K562 (cell line): ENCODE results near the gene SLC39A12.

Experiments used
- CBX2 ChIP-seq: fragments of 200-600 bp; sonication (generic); IDR thresholded peaks from one replicate; pipeline ENCODE4 v1.6.1; 2012; ENCODE audit warnings: mild to moderate bottlenecking, low read length, inconsistent platforms; ENCODE audit not compliant: insufficient read depth, poor library complexity, severe bottlenecking
- CHD2 ChIP-seq: IDR thresholded peaks from 2 replicates; pipeline ENCODE4 v1.6.1; 2011; ENCODE audit warnings: low read depth, low read length
- EGR1 ChIP-seq: fragments of 450-650 bp; conservative IDR thresholded peaks from 2 replicates; pipeline ENCODE4 v1.6.1; 2017; ENCODE audit warnings: mild to moderate bottlenecking
- KLF13 ChIP-seq: fragments of 450-650 bp; IDR thresholded peaks from 2 replicates; pipeline ENCODE4 v1.6.1; 2016; ENCODE audit warnings: missing genetic modification characterization, low read depth, mild to moderate bottlenecking, missing compliant biosample characterization, moderate library complexity, borderline replicate concordance
- NCOR1 ChIP-seq: fragments of 450-650 bp; IDR thresholded peaks from 2 replicates; pipeline ENCODE4 v1.6.1; 2016; ENCODE audit warnings: mild to moderate bottlenecking, moderate library complexity
- PBX2 ChIP-seq, 2 experiments: IDR thresholded peaks in 1 of 2; conservative IDR thresholded peaks in 1 of 2; 2 replicates each; pipeline ENCODE4 v1.6.1; 2016; ENCODE audit warnings: low read depth in 2 of 2, mild to moderate bottlenecking in 1 of 2, missing compliant biosample characterization in 1 of 2, missing genetic modification characterization in 1 of 2, moderate library complexity in 1 of 2
- ZNF146 ChIP-seq: IDR thresholded peaks from one replicate; pipeline ENCODE4 v1.6.1; 2018; ENCODE audit warnings: missing compliant biosample characterization; ENCODE audit not compliant: unreplicated experiment
- TF ChIP-seq, protein P1 (sequence below): fragments of 450-650 bp; formaldehyde crosslinking; IDR thresholded peaks from 2 replicates; pipeline ENCODE4 v1.4.0; 2022; ENCODE audit warnings: missing genetic modification characterization

- TF ChIP-seq CHD2 (no peak), CBX2 (no peak), ZNF146 (no peak), NCOR1 (no peak), KLF13 (tag) (no peak), PBX2 (CRISPR knock-in tag; IDR thresholded peaks at IDR 0.05; ENCODE audit: low read depth) (no peak), PBX2 (tag; conservative IDR thresholded peaks at IDR 0.05; ENCODE audit: low read depth) (no peak), EGR1 (no peak)
- TF ChIP-seq, protein P1, sequence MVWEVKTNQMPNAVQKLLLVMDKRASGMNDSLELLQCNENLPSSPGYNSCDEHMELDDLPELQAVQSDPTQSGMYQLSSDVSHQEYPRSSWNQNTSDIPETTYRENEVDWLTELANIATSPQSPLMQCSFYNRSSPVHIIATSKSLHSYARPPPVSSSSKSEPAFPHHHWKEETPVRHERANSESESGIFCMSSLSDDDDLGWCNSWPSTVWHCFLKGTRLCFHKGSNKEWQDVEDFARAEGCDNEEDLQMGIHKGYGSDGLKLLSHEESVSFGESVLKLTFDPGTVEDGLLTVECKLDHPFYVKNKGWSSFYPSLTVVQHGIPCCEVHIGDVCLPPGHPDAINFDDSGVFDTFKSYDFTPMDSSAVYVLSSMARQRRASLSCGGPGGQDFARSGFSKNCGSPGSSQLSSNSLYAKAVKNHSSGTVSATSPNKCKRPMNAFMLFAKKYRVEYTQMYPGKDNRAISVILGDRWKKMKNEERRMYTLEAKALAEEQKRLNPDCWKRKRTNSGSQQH (CRISPR knock-in tag) = no peak
These were observed 10.1 kb downstream of the SLC39A12 start for GRCh38 chr10:17961551-17962422.
